Measurements from ENCODE around the gene MRPS11. TPM values are rescaled to one million over a fixed set of nuclear protein-coding genes. Genes with fewer than 3 reads are reported as not detected.

The MRPS11 gene
- total and polyA plus RNA-seq, 2 of the 4 experiments (the other 2 are of a cell fraction) = 66.1 to 87.8 TPM

DNA sequence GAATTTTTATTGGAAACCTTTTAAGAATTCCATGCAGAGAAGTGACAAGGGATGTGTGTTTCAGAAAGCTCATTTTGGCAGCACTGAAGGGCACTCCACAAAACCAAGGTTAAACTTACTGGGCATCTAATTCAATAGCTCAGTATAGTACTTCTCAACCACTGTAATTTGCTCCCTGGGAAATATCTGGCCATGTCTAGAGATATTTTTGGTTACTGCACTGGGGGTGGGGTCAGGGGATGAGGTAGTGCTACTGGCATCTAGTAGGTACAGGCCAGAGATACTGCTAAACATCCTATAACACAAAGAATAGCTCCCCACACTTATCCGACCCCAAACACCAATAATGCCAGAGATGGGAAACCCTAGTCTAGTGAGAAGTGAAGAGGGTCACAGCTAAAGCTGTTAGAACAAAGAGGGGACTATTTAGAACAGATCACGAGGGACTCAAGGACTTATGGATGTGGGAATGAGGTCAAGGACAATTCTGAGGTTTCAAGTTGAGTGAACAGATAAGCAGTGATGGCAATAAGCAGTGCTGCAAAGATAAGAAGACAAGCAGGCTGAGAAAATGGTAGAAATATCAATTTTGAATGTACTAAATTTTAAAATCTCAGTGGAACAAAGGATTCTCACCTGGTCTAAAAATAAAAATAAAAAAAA is 3.5 kb upstream of the MRPS11 start:
- no CpG with 5 or more reads among the region's 2 CpGs for WGBS, 2 experiments (ENCODE audit: extremely low coverage in 2 of 2, insufficient read length in 1 of 2)
- CTCF ChIA-PET = interaction anchor here (1.0 to 1.1 kb wide), 2 partner anchors 9 to 14 kb away, joined by 4 read pairs; no protein-coding TSS in a partner anchor
- H3K14ac ChIP-seq (replicated peaks; ENCODE audit: low read depth, low read length) = no peak overlapping the region

More for the DNA sequence above, 3.5 kb upstream of the MRPS11 start:
- Histone ChIP-seq H3K9me3 (ENCODE audit: control insufficient read depth, insufficient read depth, low read length) (no peaks in the 10 kb centered on the region), H2BK20ac (ENCODE audit: low read depth, low read length) (no peak overlapping the region), H4K8ac (ENCODE audit: low read depth in 2 of 2, low read length in 2 of 2) (no peak overlapping the region), H4K5ac (ENCODE audit: low read depth, low read length) (no peak overlapping the region), H3K27me3 (ENCODE audit: control insufficient read depth, insufficient read depth, low read length) (no peaks in the 10 kb centered on the region), H3K23ac (ENCODE audit: low read depth, low read length) (no peak overlapping the region), H3K4me1 (ENCODE audit: control insufficient read depth, insufficient read depth, low read length) (peaks cover 7% of the 10 kb centered on the region), H2BK15ac (ENCODE audit: low read depth, low read length) (no peak overlapping the region), H3K56ac (ENCODE audit: extremely low read depth, insufficient read depth, low read length) (no peak overlapping the region), H3K79me1 (ENCODE audit: low read depth in 1 of 2, low read length in 2 of 2) (peaks cover 21 to 34% of the 10 kb centered on the region in 2 experiments), H3K4me3 (ENCODE audit: insufficient read depth, low read depth, low read length) (no peak overlapping the region), H2AK9ac (replicated peaks; ENCODE audit: low read depth, low read length, poor library complexity) (no peak overlapping the region), H2BK5ac (ENCODE audit: low read depth, low read length, poor library complexity, severe bottlenecking) (no peak overlapping the region), H4K20me1 (ENCODE audit: insufficient read depth, low read length) (no peaks in the 10 kb centered on the region), H3K4me2 (ENCODE audit: low read depth, low read length) (no peak overlapping the region), H4K91ac (ENCODE audit: insufficient read depth, low read depth, low read length) (no peak overlapping the region), H3K36me3 (ENCODE audit: control insufficient read depth, insufficient read depth, low read length) (peaks cover 19% of the 10 kb centered on the region), H3K18ac (ENCODE audit: low read depth, low read length) (no peak overlapping the region), H2AFZ (replicated peaks; ENCODE audit: low read length, poor library complexity) (no peak overlapping the region), H3K9ac (ENCODE audit: low read depth, low read length) (no peak overlapping the region), H2BK120ac (ENCODE audit: low read depth, low read length) (no peak overlapping the region), H3K27ac (ENCODE audit: insufficient read depth, low read length) (no peak overlapping the region), H2AK5ac (ENCODE audit: low read depth, low read length) (no peak overlapping the region), H3K9me1 (ENCODE audit: insufficient read depth, low read length) (peaks cover 4% of the 10 kb centered on the region; the same call in 1 of the 2 replicates), H3K4ac (ENCODE audit: low read depth, low read length) (no peak overlapping the region)
- POLR2A ChIA-PET (ENCODE audit: unreplicated experiment) = no interaction called here
- intact Hi-C loops (cut with micrococcal nuclease) (no loop called here), dilution Hi-C loops (cut with HindIII; ENCODE audit: low sequenced_read_pairs, unreplicated experiment) (no loop called here), in situ Hi-C loops (cut with MboI; ENCODE audit: low sequenced_read_pairs) (no loop called here)
- TF ChIP-seq NFE2L2 (IDR thresholded peaks at IDR 0.05; ENCODE audit: low read depth, low read length) = no peak
- TF ChIP-seq MAFK (IDR thresholded peaks at IDR 0.05; ENCODE audit: low read depth, low read length) = no peak
- TF ChIP-seq, protein P1, sequence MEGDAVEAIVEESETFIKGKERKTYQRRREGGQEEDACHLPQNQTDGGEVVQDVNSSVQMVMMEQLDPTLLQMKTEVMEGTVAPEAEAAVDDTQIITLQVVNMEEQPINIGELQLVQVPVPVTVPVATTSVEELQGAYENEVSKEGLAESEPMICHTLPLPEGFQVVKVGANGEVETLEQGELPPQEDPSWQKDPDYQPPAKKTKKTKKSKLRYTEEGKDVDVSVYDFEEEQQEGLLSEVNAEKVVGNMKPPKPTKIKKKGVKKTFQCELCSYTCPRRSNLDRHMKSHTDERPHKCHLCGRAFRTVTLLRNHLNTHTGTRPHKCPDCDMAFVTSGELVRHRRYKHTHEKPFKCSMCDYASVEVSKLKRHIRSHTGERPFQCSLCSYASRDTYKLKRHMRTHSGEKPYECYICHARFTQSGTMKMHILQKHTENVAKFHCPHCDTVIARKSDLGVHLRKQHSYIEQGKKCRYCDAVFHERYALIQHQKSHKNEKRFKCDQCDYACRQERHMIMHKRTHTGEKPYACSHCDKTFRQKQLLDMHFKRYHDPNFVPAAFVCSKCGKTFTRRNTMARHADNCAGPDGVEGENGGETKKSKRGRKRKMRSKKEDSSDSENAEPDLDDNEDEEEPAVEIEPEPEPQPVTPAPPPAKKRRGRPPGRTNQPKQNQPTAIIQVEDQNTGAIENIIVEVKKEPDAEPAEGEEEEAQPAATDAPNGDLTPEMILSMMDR (conservative IDR thresholded peaks at IDR 0.05; ENCODE audit: low read depth, low read length) = no peak
- no peak for TF ChIP-seq POLR2A (IDR thresholded peaks at IDR 0.05; ENCODE audit: low read depth, low read length)
- TF ChIP-seq RFX5 (IDR thresholded peaks at IDR 0.05; ENCODE audit: low read depth, low read length) = no peak
- TF ChIP-seq RAD21 (IDR thresholded peaks at IDR 0.05; ENCODE audit: low read length) = no peak
- TF ChIP-seq MXI1 (IDR thresholded peaks at IDR 0.05; ENCODE audit: borderline replicate concordance, low read depth, low read length) = no peak
- TF ChIP-seq RCOR1 (IDR thresholded peaks at IDR 0.05; ENCODE audit: insufficient replicate concordance, low read length) = no peak
- TF ChIP-seq MAZ (IDR thresholded peaks at IDR 0.05; ENCODE audit: borderline replicate concordance, low read depth, low read length) = no peak
- ATAC-seq (ENCODE audit: low read depth) = no peak
- no TSS peak for BruUV-seq (replicated peaks)
- DNase-seq = no peak

All from IMR-90 (cell line).